ENCODE measurements around the gene TSPAN10.
A peak's percentile ranks its signal among the peaks of the same experiment; 100 is the strongest.
"Not testable (repeated sequence)": the region's sequence is repeated elsewhere in the genome, so short reads cannot be mapped to it uniquely, and the experiment has no call there.

The TSPAN10 gene

DNA sequence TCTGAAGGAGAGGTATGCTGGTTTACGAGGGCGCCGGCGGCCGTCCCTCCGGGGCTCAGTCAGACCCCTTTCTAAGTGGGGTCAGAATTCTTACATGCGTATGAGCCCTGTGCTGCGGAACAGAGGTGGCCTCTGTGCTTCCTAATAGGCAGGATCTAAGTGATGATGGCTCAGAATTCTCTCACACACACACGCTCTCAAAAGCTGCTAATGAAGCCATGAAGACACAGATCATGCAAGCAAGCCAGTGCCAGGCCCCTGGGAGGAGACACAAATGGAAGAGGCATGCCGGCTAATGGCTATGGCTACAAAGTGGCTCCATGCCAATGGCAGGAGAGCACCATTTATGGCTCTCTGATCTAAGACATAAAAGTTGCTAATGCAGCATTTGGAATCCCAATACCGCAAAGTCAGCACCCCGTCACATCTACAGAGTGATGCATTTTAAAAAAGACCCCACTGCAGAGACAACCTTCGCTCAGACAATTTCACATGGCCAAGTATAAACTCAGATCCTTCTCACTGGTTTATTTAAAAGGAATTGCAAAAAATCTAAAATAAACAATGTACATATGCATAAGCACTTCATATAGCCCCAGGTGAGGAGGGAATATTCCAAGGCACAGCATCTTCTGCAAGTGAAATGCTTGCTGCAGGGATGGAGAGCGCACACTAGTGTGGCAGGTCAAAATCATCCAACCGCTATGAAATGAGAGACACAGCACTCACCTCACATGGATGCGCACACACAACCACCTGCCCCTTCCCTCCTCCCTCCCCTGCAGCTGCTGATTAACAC is 24.6 kb upstream of the TSPAN10 start:
- no peaks in the 10 kb centered on the region for H3K79me1 ChIP-seq (ENCODE audit: low read length)
- no CpG with 5 or more reads among the region's 16 CpGs for WGBS (ENCODE audit: extremely low coverage, insufficient coverage, insufficient read length)
- no peak overlapping the region for H2BK5ac ChIP-seq (ENCODE audit: low read depth, low read length, poor library complexity)
- H3K23ac ChIP-seq (ENCODE audit: low read length) = no peak overlapping the region
- no peak overlapping the region for H3K14ac ChIP-seq (ENCODE audit: low read length)
- no peaks in the 10 kb centered on the region for H3K4me1 ChIP-seq (ENCODE audit: control insufficient read depth in 1 of 2, insufficient read depth in 2 of 2, low read length in 2 of 2)
- H2BK12ac ChIP-seq (ENCODE audit: low read length) = no peak overlapping the region
- no peaks in the 10 kb centered on the region for H3K79me2 ChIP-seq (ENCODE audit: control insufficient read depth, insufficient read depth, low read length, poor library complexity)
- no peak overlapping the region for H2AK5ac ChIP-seq (ENCODE audit: low read length)
- H4K8ac ChIP-seq (ENCODE audit: low read depth, low read length) = no peak overlapping the region
- no peak overlapping the region for H3K9ac ChIP-seq (ENCODE audit: low read length)
- no peak overlapping the region for H4K91ac ChIP-seq (ENCODE audit: low read depth, low read length)
- H3K4ac ChIP-seq (ENCODE audit: low read depth, low read length) = no peak overlapping the region
- peaks cover 2% of the 10 kb centered on the region for H3K9me3 ChIP-seq (ENCODE audit: insufficient read depth, low read depth, low read length)
- peaks cover 64 to 69% of the 10 kb centered on the region in 2 experiments for H3K36me3 ChIP-seq (ENCODE audit: control insufficient read depth in 1 of 2, insufficient read depth in 2 of 2, low read length in 2 of 2)
- H3K18ac ChIP-seq (ENCODE audit: low read length) = no peak overlapping the region
- H4K12ac ChIP-seq (ENCODE audit: low read depth, low read length) = no peak overlapping the region
- no peak overlapping the region for H2BK120ac ChIP-seq (ENCODE audit: insufficient read depth, low read length, poor library complexity)
- H3K27me3 ChIP-seq (ENCODE audit: insufficient read depth, low read length) = no peaks in the 10 kb centered on the region
- no peak overlapping the region for H3K4me3 ChIP-seq (ENCODE audit: low read depth, low read length)
- no peak overlapping the region for H2AFZ ChIP-seq (ENCODE audit: insufficient read depth, low read length, poor library complexity)
- no peak overlapping the region for H3K4me2 ChIP-seq (ENCODE audit: low read length)
- no peak overlapping the region for H3K27ac ChIP-seq (ENCODE audit: low read depth, low read length)
- DNase-seq = no peak

DNA sequence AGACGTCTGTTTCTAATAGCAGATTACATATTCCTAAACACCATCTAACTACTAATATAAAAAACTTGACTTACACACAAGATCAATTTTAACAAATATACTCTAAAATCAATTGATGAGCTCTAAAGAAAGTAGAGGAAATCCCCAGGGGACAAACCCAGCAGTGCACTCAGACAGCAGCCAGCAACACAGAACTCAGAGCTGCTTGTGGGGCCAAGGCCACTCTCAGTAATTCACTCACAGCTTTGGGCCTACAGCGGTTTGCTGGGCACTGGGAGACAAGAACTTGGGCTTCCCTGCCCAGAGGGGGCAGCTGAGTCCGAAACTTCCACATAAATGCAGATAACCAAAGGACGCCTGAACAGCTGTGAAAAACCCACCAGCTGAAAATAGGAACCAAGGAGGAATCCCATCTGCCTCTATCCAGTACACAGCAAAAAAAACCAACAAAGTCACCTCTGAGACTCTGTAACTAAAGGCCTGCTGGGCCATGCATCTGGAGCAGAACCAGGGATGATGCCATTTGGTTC is 21.5 kb upstream of the TSPAN10 start:
- Histone ChIP-seq H2AFZ (ENCODE audit: insufficient read depth, low read length, poor library complexity) (no peak overlapping the region), H3K79me1 (ENCODE audit: low read length) (no peaks in the 10 kb centered on the region), H3K4me1 (ENCODE audit: control insufficient read depth in 1 of 2, insufficient read depth in 2 of 2, low read length in 2 of 2) (no peaks in the 10 kb centered on the region), H4K8ac (ENCODE audit: low read depth, low read length) (no peak overlapping the region), H4K91ac (ENCODE audit: low read depth, low read length) (no peak overlapping the region), H2BK12ac (ENCODE audit: low read length) (no peak overlapping the region), H3K4me2 (ENCODE audit: low read length) (no peak overlapping the region), H2BK120ac (ENCODE audit: insufficient read depth, low read length, poor library complexity) (no peak overlapping the region), H4K12ac (ENCODE audit: low read depth, low read length) (no peak overlapping the region), H3K14ac (ENCODE audit: low read length) (no peak overlapping the region), H3K4ac (ENCODE audit: low read depth, low read length) (peak overlapping the region; percentile 80), H3K79me2 (ENCODE audit: control insufficient read depth, insufficient read depth, low read length, poor library complexity) (no peaks in the 10 kb centered on the region), H3K9me3 (ENCODE audit: insufficient read depth, low read depth, low read length) (no peaks in the 10 kb centered on the region), H3K4me3 (ENCODE audit: low read depth, low read length) (no peak overlapping the region), H2AK5ac (ENCODE audit: low read length) (no peak overlapping the region), H3K27me3 (ENCODE audit: insufficient read depth, low read length) (no peaks in the 10 kb centered on the region), H2BK5ac (ENCODE audit: low read depth, low read length, poor library complexity) (no peak overlapping the region), H3K36me3 (ENCODE audit: control insufficient read depth in 1 of 2, insufficient read depth in 2 of 2, low read length in 2 of 2) (peaks cover 54 to 56% of the 10 kb centered on the region in 2 experiments), H3K27ac (ENCODE audit: low read depth, low read length) (no peak overlapping the region), H3K18ac (ENCODE audit: low read length) (no peak overlapping the region), H3K9ac (ENCODE audit: low read length) (no peak overlapping the region), H3K23ac (ENCODE audit: low read length) (no peak overlapping the region)
- no peak for DNase-seq
- WGBS (ENCODE audit: extremely low coverage, insufficient coverage, insufficient read length) = no CpG with 5 or more reads among the region's 4 CpGs

DNA sequence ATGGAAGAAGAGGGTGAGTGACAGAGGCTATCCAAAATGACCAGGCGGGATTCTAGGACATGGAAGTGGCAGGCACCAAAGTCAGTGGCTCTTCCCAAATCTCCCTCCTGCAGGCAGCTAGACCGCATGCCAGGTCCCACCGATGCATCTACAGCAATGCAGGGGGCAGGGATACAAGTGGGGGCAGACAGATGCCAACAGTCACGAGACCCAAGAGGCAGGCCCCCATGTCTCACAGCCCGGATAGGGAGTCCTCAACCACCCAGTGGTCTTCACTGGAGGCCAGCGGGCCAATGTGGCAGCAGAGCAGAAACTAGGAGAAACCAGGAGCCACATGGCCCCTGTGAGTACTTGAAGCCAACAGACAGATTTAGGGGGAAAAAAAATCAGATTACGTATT is 20.1 kb upstream of the TSPAN10 start:
- Histone ChIP-seq H2BK120ac (ENCODE audit: insufficient read depth, low read length, poor library complexity) (no peak overlapping the region), H3K4me1 (ENCODE audit: control insufficient read depth in 1 of 2, insufficient read depth in 2 of 2, low read length in 2 of 2) (no peaks in the 10 kb centered on the region), H2AFZ (ENCODE audit: insufficient read depth, low read length, poor library complexity) (no peak overlapping the region), H4K8ac (ENCODE audit: low read depth, low read length) (no peak overlapping the region), H2BK5ac (ENCODE audit: low read depth, low read length, poor library complexity) (no peak overlapping the region), H3K79me1 (ENCODE audit: low read length) (no peaks in the 10 kb centered on the region), H3K18ac (ENCODE audit: low read length) (no peak overlapping the region), H3K27ac (ENCODE audit: low read depth, low read length) (no peak overlapping the region), H3K36me3 (ENCODE audit: control insufficient read depth in 1 of 2, insufficient read depth in 2 of 2, low read length in 2 of 2) (peaks cover 63 to 67% of the 10 kb centered on the region in 2 experiments), H3K4me2 (ENCODE audit: low read length) (no peak overlapping the region), H3K27me3 (ENCODE audit: insufficient read depth, low read length) (no peaks in the 10 kb centered on the region), H2BK12ac (ENCODE audit: low read length) (no peak overlapping the region), H3K9ac (ENCODE audit: low read length) (no peak overlapping the region), H4K91ac (ENCODE audit: low read depth, low read length) (no peak overlapping the region), H2AK5ac (ENCODE audit: low read length) (no peak overlapping the region), H3K14ac (ENCODE audit: low read length) (no peak overlapping the region), H4K12ac (ENCODE audit: low read depth, low read length) (no peak overlapping the region), H3K9me3 (ENCODE audit: insufficient read depth, low read depth, low read length) (no peaks in the 10 kb centered on the region), H3K4me3 (ENCODE audit: low read depth, low read length) (no peak overlapping the region), H3K79me2 (ENCODE audit: control insufficient read depth, insufficient read depth, low read length, poor library complexity) (no peaks in the 10 kb centered on the region), H3K23ac (ENCODE audit: low read length) (no peak overlapping the region), H3K4ac (ENCODE audit: low read depth, low read length) (peak overlapping the region; percentile 78)
- DNase-seq = no peak
- no CpG with 5 or more reads among the region's 7 CpGs for WGBS (ENCODE audit: extremely low coverage, insufficient coverage, insufficient read length)

DNA sequence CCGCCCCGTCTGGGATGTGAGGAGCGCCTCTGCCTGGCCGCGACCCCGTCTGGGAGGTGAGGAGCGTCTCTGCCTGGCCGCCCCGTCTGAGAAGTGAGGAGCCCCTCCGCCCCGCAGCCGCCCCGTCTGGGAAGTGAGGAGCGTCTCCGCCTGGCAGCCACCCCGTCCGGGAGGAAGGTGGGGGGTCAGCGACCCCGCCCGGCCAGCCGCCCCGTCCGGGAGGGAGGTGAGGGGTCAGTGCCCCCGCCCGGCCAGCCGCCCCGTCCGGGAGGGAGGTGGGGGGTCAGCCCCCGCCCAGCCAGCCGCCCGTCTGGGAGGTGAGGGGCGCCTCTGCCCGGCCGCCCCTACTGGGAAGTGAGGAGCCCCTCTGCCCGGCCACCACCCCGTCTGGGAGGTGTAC is 18.7 kb upstream of the TSPAN10 start:
- H3K4me1 ChIP-seq (ENCODE audit: control insufficient read depth in 1 of 2, insufficient read depth in 2 of 2, low read length in 2 of 2); H2AFZ ChIP-seq (ENCODE audit: insufficient read depth, low read length, poor library complexity); H3K27me3 ChIP-seq (ENCODE audit: insufficient read depth, low read length); H2BK12ac ChIP-seq (ENCODE audit: low read length); H3K9ac ChIP-seq (ENCODE audit: low read length); H2AK5ac ChIP-seq (ENCODE audit: low read length); H3K18ac ChIP-seq (ENCODE audit: low read length); H3K79me1 ChIP-seq (ENCODE audit: low read length); H3K14ac ChIP-seq (ENCODE audit: low read length); H3K4me2 ChIP-seq (ENCODE audit: low read length); DNase-seq; H4K12ac ChIP-seq (ENCODE audit: low read depth, low read length); H3K4ac ChIP-seq (ENCODE audit: low read depth, low read length); H3K79me2 ChIP-seq (ENCODE audit: control insufficient read depth, insufficient read depth, low read length, poor library complexity); H3K27ac ChIP-seq (ENCODE audit: low read depth, low read length); H3K9me3 ChIP-seq (ENCODE audit: insufficient read depth, low read depth, low read length); H2BK5ac ChIP-seq (ENCODE audit: low read depth, low read length, poor library complexity); H4K91ac ChIP-seq (ENCODE audit: low read depth, low read length); H2BK120ac ChIP-seq (ENCODE audit: insufficient read depth, low read length, poor library complexity); H4K8ac ChIP-seq (ENCODE audit: low read depth, low read length); H3K4me3 ChIP-seq (ENCODE audit: low read depth, low read length); H3K23ac ChIP-seq (ENCODE audit: low read length): not testable (repeated sequence)
- peaks cover 63 to 64% of the 10 kb centered on the region in 2 experiments for H3K36me3 ChIP-seq (ENCODE audit: control insufficient read depth in 1 of 2, insufficient read depth in 2 of 2, low read length in 2 of 2)
- no CpG with 5 or more reads among the region's 36 CpGs for WGBS (ENCODE audit: extremely low coverage, insufficient coverage, insufficient read length)
